T-helper 2 cell treated with Interferon-gamma antibody and Interleukin-4, amounts not matched to agents 5 μg/mL and 100 μg/mL, for 36 hours (primary cell): ENCODE data around the gene MMEL1.

ENCODE experiments used
- DNase-seq: peaks from one replicate; pipeline ENCODE4 v3.0.0; 2021; ENCODE audit warnings: low spot score
- H3K27ac Mint-ChIP-seq: one replicate; pipeline ENCODE4 v1.8.0; 2021; ENCODE audit warnings: mild to moderate bottlenecking, mixed read lengths
- H3K27me3 Mint-ChIP-seq: one replicate; pipeline ENCODE4 v1.8.0; 2021; ENCODE audit warnings: low read depth, mixed read lengths
- H3K36me3 Mint-ChIP-seq: one replicate; pipeline ENCODE4 v1.8.0; 2021; ENCODE audit warnings: low read depth, mixed read lengths
- H3K4me1 Mint-ChIP-seq: one replicate; pipeline ENCODE4 v1.8.0; 2021; ENCODE audit warnings: low read depth, mixed read lengths
- H3K4me3 Mint-ChIP-seq: one replicate; pipeline ENCODE4 v1.8.0; 2022; ENCODE audit warnings: mild to moderate bottlenecking, moderate library complexity, mixed read lengths
- H3K9me3 Mint-ChIP-seq: one replicate; pipeline ENCODE4 v1.8.0; 2021; ENCODE audit warnings: mixed read lengths

Gene MMEL1

GRCh38 chr1:2637442-2638145, 4.8 kb upstream of the MMEL1 start:
- Mint-ChIP-seq H3K4me1 (peaks cover 2% of the 10 kb centered on the region), H3K36me3 (no peaks in the 10 kb centered on the region), H3K4me3 (no peak overlapping the region), H3K9me3 (peaks cover 16% of the 10 kb centered on the region), H3K27me3 (no peaks in the 10 kb centered on the region), H3K27ac (no peak overlapping the region)
- DNase-seq = no peak

- no peaks in the 10 kb centered on the region for H3K36me3 Mint-ChIP-seq
- DNase-seq = no peak
- H3K27ac Mint-ChIP-seq = no peak overlapping the region
- no peak overlapping the region for H3K4me3 Mint-ChIP-seq
- no peaks in the 10 kb centered on the region for H3K27me3 Mint-ChIP-seq
- no peaks in the 10 kb centered on the region for H3K4me1 Mint-ChIP-seq
- H3K9me3 Mint-ChIP-seq = peaks cover 16% of the 10 kb centered on the region
Observed at GRCh38 chr1:2636733-2637132, 3.9 kb upstream of the MMEL1 start.

DNA sequence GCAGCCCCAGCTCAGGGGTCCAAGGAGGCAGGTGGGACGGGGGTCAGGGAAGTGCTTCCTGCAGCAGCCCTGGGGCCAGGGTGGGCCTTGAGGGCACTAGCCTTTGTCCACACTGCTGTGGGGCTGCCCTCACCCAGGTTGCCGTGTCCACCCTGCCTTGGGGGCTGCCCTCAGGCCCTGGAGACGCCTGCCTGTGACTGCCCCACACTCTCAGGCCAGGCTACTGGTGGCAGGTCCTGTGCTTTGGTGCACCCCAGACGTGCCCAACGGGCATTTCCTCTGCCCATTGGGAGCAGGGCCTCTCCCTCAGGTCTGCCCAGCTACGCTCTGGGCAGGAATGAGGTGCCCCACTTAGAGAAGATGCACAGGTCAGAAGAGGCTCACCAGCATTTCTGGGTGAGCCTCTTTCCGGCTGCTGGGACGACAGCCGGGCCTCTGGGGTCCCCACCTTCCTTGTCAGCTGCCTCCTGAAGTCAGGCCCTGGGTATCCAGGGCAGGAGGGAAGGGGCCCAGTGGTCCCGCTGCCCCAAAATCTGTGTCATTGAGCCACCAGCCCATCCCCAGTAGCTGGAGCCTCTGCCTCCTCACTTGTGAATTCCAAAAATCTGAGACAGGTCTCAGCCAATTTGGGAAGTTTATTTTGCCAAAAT, 2.7 kb upstream of the MMEL1 start:
- H3K4me3 Mint-ChIP-seq = no peak overlapping the region
- no peak for DNase-seq
- H3K4me1 Mint-ChIP-seq = no peaks in the 10 kb centered on the region
- H3K27ac Mint-ChIP-seq = no peak overlapping the region
- H3K27me3 Mint-ChIP-seq = peaks cover 4% of the 10 kb centered on the region
- H3K36me3 Mint-ChIP-seq = peaks cover 2% of the 10 kb centered on the region
- H3K9me3 Mint-ChIP-seq = peaks cover 21% of the 10 kb centered on the region

DNA sequence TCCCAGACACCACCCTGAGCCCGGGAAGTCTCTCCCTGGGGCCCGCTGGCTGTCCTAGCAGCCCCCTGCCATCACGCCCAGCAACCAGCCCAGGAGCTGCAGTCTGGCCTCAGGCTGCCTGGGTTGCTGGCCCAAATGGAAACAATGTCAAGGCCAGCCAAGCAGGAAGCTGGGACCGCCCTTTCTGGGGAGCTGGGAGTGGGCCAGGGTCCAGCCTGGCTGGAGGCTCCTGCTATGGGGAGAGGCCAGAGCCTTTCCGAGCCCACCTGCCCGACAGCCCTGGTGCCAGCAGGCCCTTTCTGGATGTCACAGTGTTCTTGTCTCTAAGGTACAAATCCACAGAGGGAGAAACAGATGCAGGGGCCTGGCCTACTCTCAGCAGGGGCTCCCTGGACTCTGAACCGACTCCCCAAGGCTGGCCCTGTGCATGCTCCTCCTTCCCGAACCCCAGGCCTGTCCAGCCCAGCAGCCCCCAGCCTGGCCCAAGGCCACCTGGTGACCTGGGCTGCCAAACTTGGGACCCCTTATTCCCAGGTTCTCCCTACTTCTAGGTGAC, 1.2 kb upstream of the MMEL1 start:
- Mint-ChIP-seq H3K9me3 (peaks cover 27% of the 10 kb centered on the region), H3K36me3 (peaks cover 2% of the 10 kb centered on the region)
- no peak for DNase-seq

GRCh38 chr1:2633366-2633935, 635 bp upstream of the MMEL1 start:
- DNase-seq = no peak
- H3K4me1 Mint-ChIP-seq = no peaks in the 10 kb centered on the region
- peaks cover 14% of the 10 kb centered on the region for H3K27me3 Mint-ChIP-seq
- H3K36me3 Mint-ChIP-seq = peaks cover 2% of the 10 kb centered on the region
- H3K27ac Mint-ChIP-seq = no peak overlapping the region
- H3K4me3 Mint-ChIP-seq = no peak overlapping the region
- peaks cover 27% of the 10 kb centered on the region for H3K9me3 Mint-ChIP-seq

More for the DNA sequence above, 1.2 kb upstream of the MMEL1 start:
- Mint-ChIP-seq H3K4me1 (no peaks in the 10 kb centered on the region), H3K27ac (no peak overlapping the region), H3K27me3 (peaks cover 14% of the 10 kb centered on the region), H3K4me3 (no peak overlapping the region)

DNA sequence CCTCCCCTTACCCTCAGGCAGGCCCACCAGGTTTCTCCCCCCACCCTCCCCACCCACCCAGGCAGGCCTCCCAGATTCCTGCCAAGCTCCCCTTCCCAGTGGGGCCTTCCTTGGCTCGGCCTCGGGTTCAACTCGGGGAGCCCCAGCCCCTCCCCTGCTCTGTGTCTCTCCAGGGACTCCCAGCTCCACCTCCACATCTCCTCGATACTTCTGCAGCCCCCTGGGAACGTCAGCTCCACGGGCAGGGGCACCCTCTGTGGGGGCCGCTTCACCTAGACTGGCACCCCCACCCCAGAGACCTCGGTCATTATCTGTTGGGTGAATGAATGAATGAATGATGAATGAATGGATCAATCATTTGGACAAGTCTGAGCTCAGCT, 775 bp downstream of the MMEL1 start:
- no peak overlapping the region for H3K4me3 Mint-ChIP-seq
- H3K27me3 Mint-ChIP-seq = peaks cover 25% of the 10 kb centered on the region
- peaks cover 2% of the 10 kb centered on the region for H3K36me3 Mint-ChIP-seq
- no peak for DNase-seq
- no peak overlapping the region for H3K27ac Mint-ChIP-seq
- H3K4me1 Mint-ChIP-seq = no peaks in the 10 kb centered on the region
- H3K9me3 Mint-ChIP-seq = peaks cover 22% of the 10 kb centered on the region

- no peak for DNase-seq
- Mint-ChIP-seq H3K4me3 (no peak overlapping the region), H3K36me3 (peaks cover 2% of the 10 kb centered on the region), H3K4me1 (no peaks in the 10 kb centered on the region), H3K27ac (no peak overlapping the region), H3K27me3 (peaks cover 30% of the 10 kb centered on the region), H3K9me3 (peaks cover 17% of the 10 kb centered on the region)
Observed at GRCh38 chr1:2631136-2632050, 1.4 kb downstream of the MMEL1 start.

- peaks cover 38% of the 10 kb centered on the region for H3K27me3 Mint-ChIP-seq
- H3K36me3 Mint-ChIP-seq = peaks cover 2% of the 10 kb centered on the region
- no peak overlapping the region for H3K4me3 Mint-ChIP-seq
- H3K27ac Mint-ChIP-seq = no peak overlapping the region
- H3K9me3 Mint-ChIP-seq = peaks cover 10% of the 10 kb centered on the region
- no peaks in the 10 kb centered on the region for H3K4me1 Mint-ChIP-seq
- no peak for DNase-seq
Observed at GRCh38 chr1:2630498-2631135, 2.2 kb downstream of the MMEL1 start.

- H3K9me3 Mint-ChIP-seq = peaks cover 10% of the 10 kb centered on the region
- no peak for DNase-seq
- peaks cover 2% of the 10 kb centered on the region for H3K36me3 Mint-ChIP-seq
- peaks cover 40% of the 10 kb centered on the region for H3K27me3 Mint-ChIP-seq
- no peaks in the 10 kb centered on the region for H3K4me1 Mint-ChIP-seq
- H3K27ac Mint-ChIP-seq = no peak overlapping the region
- no peak overlapping the region for H3K4me3 Mint-ChIP-seq
Observed at GRCh38 chr1:2629627-2630497, 3.0 kb downstream of the MMEL1 start.

- Mint-ChIP-seq H3K27ac (no peak overlapping the region), H3K27me3 (peaks cover 40% of the 10 kb centered on the region), H3K4me3 (no peak overlapping the region), H3K4me1 (no peaks in the 10 kb centered on the region), H3K36me3 (peaks cover 2% of the 10 kb centered on the region), H3K9me3 (peaks cover 10% of the 10 kb centered on the region)
- no peak for DNase-seq
Observed at GRCh38 chr1:2628933-2629626, 3.7 kb downstream of the MMEL1 start.

DNA sequence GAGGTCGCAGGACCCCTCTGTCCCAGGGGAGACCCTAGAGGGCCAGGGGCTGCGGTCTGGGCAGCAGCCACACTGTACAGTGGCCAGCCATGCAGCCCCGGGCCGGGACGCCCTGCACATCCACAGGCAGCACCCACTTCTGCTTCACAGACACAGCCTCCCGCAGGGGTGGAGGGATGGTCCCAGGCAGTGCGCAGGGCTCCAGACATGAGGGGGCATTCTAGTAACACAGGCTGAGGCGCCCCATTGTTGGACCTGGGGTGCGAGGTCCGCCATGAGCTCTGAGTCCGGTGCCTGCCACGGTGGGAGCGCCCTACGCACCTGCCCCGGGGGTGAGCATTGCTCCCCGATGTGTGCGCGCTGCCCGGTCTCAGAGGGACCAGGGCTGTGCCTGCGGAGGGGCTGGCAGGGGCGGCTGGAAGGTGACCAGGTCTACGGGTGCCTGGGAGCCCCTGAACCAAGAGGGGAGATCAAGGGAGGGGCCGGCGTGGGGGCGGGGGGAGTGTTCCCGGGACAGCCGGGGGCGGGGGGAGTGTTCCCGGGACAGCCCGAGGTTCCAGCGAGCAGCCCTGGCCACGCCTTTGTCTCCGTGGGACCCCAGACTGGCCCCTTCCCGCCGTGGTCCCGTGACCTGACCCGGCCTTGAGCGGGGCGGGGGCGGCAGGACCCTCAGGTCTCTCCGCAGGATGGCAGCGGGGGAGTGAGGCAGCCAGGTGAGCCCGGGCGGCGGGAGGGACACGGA, 4.5 kb downstream of the MMEL1 start:
- Mint-ChIP-seq H3K4me1 (no peaks in the 10 kb centered on the region), H3K27me3 (peaks cover 40% of the 10 kb centered on the region), H3K27ac (no peak overlapping the region), H3K36me3 (peaks cover 2% of the 10 kb centered on the region), H3K9me3 (peaks cover 10% of the 10 kb centered on the region), H3K4me3 (no peak overlapping the region)
- no peak for DNase-seq

- Mint-ChIP-seq H3K4me1 (no peaks in the 10 kb centered on the region), H3K9me3 (peaks cover 10% of the 10 kb centered on the region), H3K4me3 (no peak overlapping the region), H3K36me3 (peaks cover 2% of the 10 kb centered on the region), H3K27ac (no peak overlapping the region), H3K27me3 (peaks cover 40% of the 10 kb centered on the region)
- DNase-seq = no peak
Observed at GRCh38 chr1:2627746-2628145, 5.1 kb downstream of the MMEL1 start.
